Femur (tissue), 1 donor: ENCODE data around the gene MGAM2.
"Not testable (repeated sequence)": the region's sequence is repeated elsewhere in the genome, so short reads cannot be mapped to it uniquely, and the experiment has no call there.

ENCODE experiments used
- DNase-seq: peaks from one replicate; pipeline ENCODE4 v3.0.0-alpha.2; 2017

The MGAM2 gene

GRCh38 chr7:142111499-142111898, at the start of gene MGAM2:
Gene MGAM2, plus strand, starts transcription at chr7:142111718. Its CDS starts 5,156 bp downstream, at chr7:142116874.
- DNase-seq, result no peak

GRCh38 chr7:142063551-142064442, 47.7 kb upstream of the MGAM2 start:
- DNase-seq, result no peak

- no peak for DNase-seq
Observed at GRCh38 chr7:142066536-142066935, 45.0 kb upstream of the MGAM2 start.

GRCh38 chr7:142077762-142078161, 33.8 kb upstream of the MGAM2 start:
- no peak for DNase-seq

- no peak for DNase-seq
Observed at GRCh38 chr7:142083605-142084004, 27.9 kb upstream of the MGAM2 start.

GRCh38 chr7:142085428-142085827, 26.1 kb upstream of the MGAM2 start:
- DNase-seq, result no peak

GRCh38 chr7:142088022-142088714, 23.4 kb upstream of the MGAM2 start:
- peak; percentile 23 for DNase-seq

GRCh38 chr7:142089035-142089434, 22.5 kb upstream of the MGAM2 start:
- DNase-seq, result no peak

- DNase-seq, result no peak
Observed at GRCh38 chr7:142091961-142092360, 19.6 kb upstream of the MGAM2 start.

- DNase-seq, result no peak
Observed at GRCh38 chr7:142094861-142095260, 16.7 kb upstream of the MGAM2 start.

- no peak for DNase-seq
Observed at GRCh38 chr7:142097571-142097970, 13.9 kb upstream of the MGAM2 start.

- no peak for DNase-seq
Observed at GRCh38 chr7:142098004-142098403, 13.5 kb upstream of the MGAM2 start.

- not testable (repeated sequence) for DNase-seq
Observed at GRCh38 chr7:142099347-142099746, 12.2 kb upstream of the MGAM2 start.

- no peak for DNase-seq
Observed at GRCh38 chr7:142100634-142101033, 10.9 kb upstream of the MGAM2 start.

GRCh38 chr7:142101794-142102193, 9.7 kb upstream of the MGAM2 start:
- DNase-seq, result not testable (repeated sequence)

- DNase-seq, result no peak
Observed at GRCh38 chr7:142104550-142105527, 6.7 kb upstream of the MGAM2 start.

- DNase-seq, result no peak
Observed at GRCh38 chr7:142108728-142109505, 2.6 kb upstream of the MGAM2 start.

- no peak for DNase-seq
Observed at GRCh38 chr7:142110098-142110497, 1.4 kb upstream of the MGAM2 start.

- DNase-seq, result no peak
Observed at GRCh38 chr7:142110638-142111037, 880 bp upstream of the MGAM2 start.

- DNase-seq, result no peak
Observed at GRCh38 chr7:142112086-142112485, 568 bp downstream of the MGAM2 start.

GRCh38 chr7:142114207-142114606, 2.7 kb downstream of the MGAM2 start:
- no peak for DNase-seq

- DNase-seq, result no peak
Observed at GRCh38 chr7:142120524-142120923, 9.0 kb downstream of the MGAM2 start.
